HG03108 (cell line): ENCODE measurements around the gene ZFP62.

ENCODE experiments used
- ATAC-seq: cut with Tn5 transposase; IDR thresholded peaks from one replicate; pipeline ENCODE4 v1.9.1; 2021; ENCODE audit warnings: moderate library complexity; ENCODE audit not compliant: unreplicated experiment

The ZFP62 gene

GRCh38 chr5:180811623-180812124, 49.4 kb downstream of the ZFP62 start:
- no peak for ATAC-seq

- no peak for ATAC-seq
Measured at GRCh38 chr5:180810959-180811622, 50.0 kb downstream of the ZFP62 start.

- ATAC-seq, result peak; percentile 64
Measured at GRCh38 chr5:180810210-180810958, 50.7 kb downstream of the ZFP62 start.

GRCh38 chr5:180809403-180810209, 51.5 kb downstream of the ZFP62 start:
- ATAC-seq, result peak; percentile 43

GRCh38 chr5:180808461-180809000, 52.5 kb downstream of the ZFP62 start:
- ATAC-seq, result no peak

- ATAC-seq, result no peak
Measured at GRCh38 chr5:180807654-180808414, 53.2 kb downstream of the ZFP62 start.

- no peak for ATAC-seq
Measured at GRCh38 chr5:180807046-180807445, 54.0 kb downstream of the ZFP62 start.

- ATAC-seq, result no peak
Measured at GRCh38 chr5:180806351-180807011, 54.6 kb downstream of the ZFP62 start.

GRCh38 chr5:180804129-180804618, 56.9 kb downstream of the ZFP62 start:
- ATAC-seq, result no peak

GRCh38 chr5:180803181-180804128, 57.6 kb downstream of the ZFP62 start:
- peak; percentile 56 for ATAC-seq

- ATAC-seq, result peak; percentile 29
Measured at GRCh38 chr5:180802325-180803180, 58.5 kb downstream of the ZFP62 start, which contains the start of gene MGAT1. Gene MGAT1, minus strand, starts transcription at chr5:180802806. Its CDS starts 9,835 bp downstream, at chr5:180792971.

- no peak for ATAC-seq
Measured at GRCh38 chr5:180801596-180802324, 59.3 kb downstream of the ZFP62 start.

- ATAC-seq, result no peak
Measured at GRCh38 chr5:180799902-180800801, 60.9 kb downstream of the ZFP62 start.

- ATAC-seq, result no peak
Measured at GRCh38 chr5:180799194-180799593, 61.9 kb downstream of the ZFP62 start.

- ATAC-seq, result no peak
Measured at GRCh38 chr5:180798193-180798592, 62.9 kb downstream of the ZFP62 start.
